ENCODE measurements around the gene CLDN20.
A peak's percentile ranks its signal among the peaks of the same experiment; 100 is the strongest.

CLDN20 gene

DNA sequence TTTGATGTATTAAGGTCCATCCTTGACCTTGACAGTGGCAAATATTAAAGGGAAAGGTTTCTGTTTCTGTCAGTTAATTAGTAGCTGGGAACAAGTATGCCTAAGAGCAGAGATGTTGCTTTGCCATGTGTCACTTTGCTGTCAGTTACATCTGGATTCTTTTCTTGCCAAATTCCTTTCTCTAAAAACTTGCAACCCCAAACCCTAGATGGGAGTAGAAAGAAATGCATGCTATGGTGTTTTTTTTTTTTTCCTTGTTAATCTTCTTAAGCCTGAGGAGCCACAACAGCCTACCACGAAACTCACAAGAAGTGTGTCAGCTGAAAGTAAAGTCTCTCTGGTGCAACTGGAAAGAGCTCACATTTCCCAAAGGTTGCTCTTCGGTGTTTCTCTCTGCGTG lies 18.0 kb upstream of the CLDN20 start:
- TF ChIP-seq ZFX (IDR thresholded peaks at IDR 0.05; ENCODE audit: borderline replicate concordance): no peak
- no peak overlapping the region for H3K27ac ChIP-seq

DNA sequence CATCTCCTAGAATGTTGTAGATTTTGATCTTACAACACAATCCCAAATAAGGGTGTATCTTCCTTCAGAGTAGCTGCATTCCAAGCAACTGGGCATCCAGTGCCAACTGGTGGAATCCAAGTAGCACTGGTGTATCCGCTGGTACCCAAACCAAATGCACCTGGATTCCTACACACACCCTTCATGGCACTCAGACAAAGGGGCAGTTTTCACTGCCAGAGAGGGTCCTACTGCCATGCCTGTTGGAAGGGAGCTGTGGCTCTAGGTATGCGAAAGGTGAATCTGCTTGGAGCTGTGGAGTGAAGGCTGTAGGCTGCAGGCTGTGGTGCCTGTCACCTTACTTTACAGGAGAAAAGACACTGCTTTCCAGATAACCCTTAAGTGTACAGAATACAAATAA lies 17.0 kb upstream of the CLDN20 start:
- no peak overlapping the region for H3K27ac ChIP-seq
- no peak for TF ChIP-seq ZFX (IDR thresholded peaks at IDR 0.05; ENCODE audit: borderline replicate concordance)

DNA sequence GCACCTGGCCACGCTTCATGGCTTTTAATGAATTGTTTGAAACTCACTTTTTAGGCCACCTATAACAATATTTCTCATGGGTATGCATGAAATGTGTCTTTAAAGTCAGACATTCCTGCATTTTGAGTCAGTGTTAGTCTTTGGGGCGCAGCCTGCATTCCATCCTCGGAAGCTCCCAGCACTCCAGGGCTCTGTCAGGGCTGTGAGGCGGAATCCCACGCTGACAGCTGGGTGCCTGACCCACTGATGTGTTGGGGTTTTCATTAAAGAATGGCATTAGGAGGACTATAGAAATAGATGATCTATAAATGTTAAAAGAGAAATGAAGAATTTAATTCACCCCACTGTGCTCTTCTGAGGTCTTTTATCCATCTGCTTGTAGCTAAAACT lies 16.2 kb upstream of the CLDN20 start:
- H3K27ac ChIP-seq: no peak overlapping the region
- TF ChIP-seq CTCF (IDR thresholded peaks at IDR 0.05) (no peak), ZFX (IDR thresholded peaks at IDR 0.05; ENCODE audit: borderline replicate concordance) (no peak)

- H3K27ac ChIP-seq: no peak overlapping the region
- peak; percentile 36 for TF ChIP-seq CTCF (IDR thresholded peaks at IDR 0.05)
- TF ChIP-seq ZFX (IDR thresholded peaks at IDR 0.05; ENCODE audit: borderline replicate concordance): no peak
Measured at GRCh38 chr6:155248008-155249001, 15.5 kb upstream of the CLDN20 start.

DNA sequence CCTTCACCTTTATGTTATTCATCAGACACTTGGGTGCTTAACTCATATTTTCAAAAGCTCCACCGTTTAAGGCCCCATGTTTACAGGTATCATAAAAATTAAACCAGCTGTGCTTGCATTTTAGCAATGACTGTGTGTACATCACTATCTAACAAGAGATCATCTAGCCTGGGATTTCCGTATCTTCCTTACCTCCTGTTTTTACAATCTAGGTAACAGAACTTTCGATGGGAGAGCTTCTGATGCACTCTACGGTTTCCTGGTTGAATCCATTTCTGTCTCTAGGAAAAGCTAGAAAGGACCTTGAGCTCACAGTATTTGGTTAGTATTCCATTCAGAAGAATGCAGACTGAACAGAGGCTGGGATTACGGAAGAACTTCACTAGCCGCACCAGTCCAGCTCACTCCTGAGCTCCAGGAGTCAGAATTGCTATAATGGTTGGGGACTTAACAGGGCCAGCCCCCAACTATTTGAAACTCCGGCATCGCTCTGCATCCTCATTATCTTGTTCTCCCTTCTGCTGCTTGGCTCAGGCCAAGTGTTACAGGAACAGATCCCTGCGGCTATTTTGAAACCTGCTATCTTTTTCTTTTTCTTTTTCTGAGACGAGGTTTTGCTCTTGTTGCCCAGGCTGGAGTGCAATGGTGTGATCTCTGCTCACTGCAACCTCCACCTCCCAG lies 13.0 kb upstream of the CLDN20 start:
- TF ChIP-seq ZFX (IDR thresholded peaks at IDR 0.05; ENCODE audit: borderline replicate concordance): no peak
- no peak for TF ChIP-seq CTCF (IDR thresholded peaks at IDR 0.05)
- no peak overlapping the region for H3K27ac ChIP-seq

- TF ChIP-seq ZFX (IDR thresholded peaks at IDR 0.05; ENCODE audit: borderline replicate concordance): no peak
- no peak for TF ChIP-seq CTCF (IDR thresholded peaks at IDR 0.05)
- no peak overlapping the region for H3K27ac ChIP-seq
Measured at GRCh38 chr6:155252581-155252980, 11.2 kb upstream of the CLDN20 start.

GRCh38 chr6:155253337-155253736 lies 10.5 kb upstream of the CLDN20 start:
- H3K27ac ChIP-seq: no peak overlapping the region
- no peak for TF ChIP-seq CTCF (IDR thresholded peaks at IDR 0.05)
- no peak for TF ChIP-seq ZFX (IDR thresholded peaks at IDR 0.05; ENCODE audit: borderline replicate concordance)

DNA sequence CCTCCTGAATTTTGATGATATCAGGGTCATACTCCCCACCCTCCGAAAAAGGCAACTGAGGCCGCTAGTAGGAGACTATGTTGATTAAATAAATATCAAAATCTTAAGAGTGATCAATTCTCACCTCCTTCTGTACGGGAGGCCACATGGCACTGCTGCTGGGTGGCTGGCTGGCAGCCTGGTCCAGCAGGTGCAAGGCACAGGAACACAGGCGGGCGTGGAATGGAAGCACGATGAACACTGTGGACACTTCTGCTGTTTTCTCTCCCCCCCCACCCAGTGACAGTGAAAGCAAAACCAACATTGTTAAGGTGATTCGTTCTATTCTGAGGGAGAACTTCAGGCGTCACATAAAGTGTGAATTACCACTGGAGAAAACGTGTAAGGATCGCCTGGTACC lies 9.7 kb upstream of the CLDN20 start:
- H3K27ac ChIP-seq: no peak overlapping the region

More for the DNA sequence above, 9.7 kb upstream of the CLDN20 start:
- TF ChIP-seq ZFX (IDR thresholded peaks at IDR 0.05; ENCODE audit: borderline replicate concordance): no peak
- no peak for TF ChIP-seq CTCF (IDR thresholded peaks at IDR 0.05)
